Activated T-cell treated with anti-CD3 and anti-CD28 coated beads, Interleukin-2, amount 50 U/mL, for 4 hours (primary cell): ENCODE data around the gene UBAC2. TPM values are rescaled to one million over a fixed set of nuclear protein-coding genes. Genes with fewer than 3 reads are reported as not detected.

Source experiments
- ATAC-seq, 2 donors: fragments of 200-7000 bp; cut with Tn5 transposase; one replicate each; pipeline ENCODE4 v1.10.0; 2021
- DNase-seq: peaks from one replicate; pipeline ENCODE4 v3.0.0-alpha.2; 2020
- H3K27me3 Mint-ChIP-seq: one replicate; pipeline ENCODE4 v1.8.0; 2021; ENCODE audit warnings: low read depth, mixed read lengths
- H3K36me3 Mint-ChIP-seq: one replicate; pipeline ENCODE4 v1.8.0; 2022; ENCODE audit warnings: mixed read lengths; ENCODE audit not compliant: insufficient read depth
- H3K4me1 Mint-ChIP-seq: one replicate; pipeline ENCODE4 v1.8.0; 2021; ENCODE audit warnings: low read depth, mixed read lengths
- H3K4me3 Mint-ChIP-seq: one replicate; pipeline ENCODE4 v1.8.0; 2021; ENCODE audit warnings: mild to moderate bottlenecking, moderate library complexity, mixed read lengths
- H3K9me3 Mint-ChIP-seq: one replicate; pipeline ENCODE4 v1.8.0; 2021; ENCODE audit warnings: mixed read lengths
- total RNA-seq, 3 donors: library from RNA; stranded (reverse); gene quantifications; one replicate each; pipeline ENCODE4 v1.2.1, GENCODE V29; 2021

UBAC2 gene
- total RNA-seq, 3 donors from 2014 or later, result 48.5 to 50.4 (median 49.1) TPM

GRCh38 chr13:99374169-99374991, 173.7 kb downstream of the UBAC2 start:
- Mint-ChIP-seq H3K27me3 (no peaks in the 10 kb centered on the region), H3K4me3 (no peak overlapping the region), H3K36me3 (peaks cover 40% of the 10 kb centered on the region), H3K9me3 (no peaks in the 10 kb centered on the region), H3K4me1 (peaks cover 87% of the 10 kb centered on the region)
- no peak for DNase-seq
- ATAC-seq, result no peak

GRCh38 chr13:99374994-99375737, 174.5 kb downstream of the UBAC2 start:
- peak overlapping the region; percentile 64 for H3K4me3 Mint-ChIP-seq
- peaks cover 43% of the 10 kb centered on the region for H3K36me3 Mint-ChIP-seq
- no peaks in the 10 kb centered on the region for H3K27me3 Mint-ChIP-seq
- H3K9me3 Mint-ChIP-seq, result no peaks in the 10 kb centered on the region
- DNase-seq, result no peak
- peak; percentile 13 to 39 for ATAC-seq
- peaks cover 89% of the 10 kb centered on the region for H3K4me1 Mint-ChIP-seq

GRCh38 chr13:99375738-99376080, 175.1 kb downstream of the UBAC2 start:
- no peak overlapping the region for H3K4me3 Mint-ChIP-seq
- DNase-seq, result no peak
- no peaks in the 10 kb centered on the region for H3K9me3 Mint-ChIP-seq
- H3K4me1 Mint-ChIP-seq, result peaks cover 89% of the 10 kb centered on the region
- H3K36me3 Mint-ChIP-seq, result peaks cover 39% of the 10 kb centered on the region
- H3K27me3 Mint-ChIP-seq, result no peaks in the 10 kb centered on the region
- no peak for ATAC-seq

GRCh38 chr13:99376132-99376531, 175.5 kb downstream of the UBAC2 start:
- no peak for DNase-seq
- no peak for ATAC-seq
- Mint-ChIP-seq H3K4me1 (peaks cover 89% of the 10 kb centered on the region), H3K4me3 (peak overlapping the region; percentile 23), H3K36me3 (peaks cover 35% of the 10 kb centered on the region), H3K27me3 (no peaks in the 10 kb centered on the region), H3K9me3 (no peaks in the 10 kb centered on the region)

- H3K27me3 Mint-ChIP-seq, result no peaks in the 10 kb centered on the region
- H3K36me3 Mint-ChIP-seq, result peaks cover 33% of the 10 kb centered on the region
- no peak overlapping the region for H3K4me3 Mint-ChIP-seq
- no peak for DNase-seq
- peaks cover 92% of the 10 kb centered on the region for H3K4me1 Mint-ChIP-seq
- no peak for ATAC-seq
- H3K9me3 Mint-ChIP-seq, result no peaks in the 10 kb centered on the region
Measured at GRCh38 chr13:99376924-99377323, 176.3 kb downstream of the UBAC2 start.

GRCh38 chr13:99377641-99378040, 177.0 kb downstream of the UBAC2 start:
- H3K36me3 Mint-ChIP-seq, result peaks cover 29% of the 10 kb centered on the region
- ATAC-seq (no peak), DNase-seq (no peak)
- no peaks in the 10 kb centered on the region for H3K9me3 Mint-ChIP-seq
- no peaks in the 10 kb centered on the region for H3K27me3 Mint-ChIP-seq
- H3K4me3 Mint-ChIP-seq, result no peak overlapping the region
- peaks cover 92% of the 10 kb centered on the region for H3K4me1 Mint-ChIP-seq

- no peak for DNase-seq
- Mint-ChIP-seq H3K36me3 (peaks cover 21% of the 10 kb centered on the region), H3K4me3 (no peak overlapping the region), H3K27me3 (no peaks in the 10 kb centered on the region), H3K9me3 (no peaks in the 10 kb centered on the region), H3K4me1 (peaks cover 93% of the 10 kb centered on the region)
- ATAC-seq, result no peak
Measured at GRCh38 chr13:99378985-99379733, 178.5 kb downstream of the UBAC2 start.

- no peaks in the 10 kb centered on the region for H3K9me3 Mint-ChIP-seq
- H3K36me3 Mint-ChIP-seq, result peaks cover 19% of the 10 kb centered on the region
- no peak overlapping the region for H3K4me3 Mint-ChIP-seq
- ATAC-seq (no peak), DNase-seq (no peak)
- no peaks in the 10 kb centered on the region for H3K27me3 Mint-ChIP-seq
- peaks cover 93% of the 10 kb centered on the region for H3K4me1 Mint-ChIP-seq
Measured at GRCh38 chr13:99379856-99380801, 179.5 kb downstream of the UBAC2 start.

GRCh38 chr13:99380921-99381645, 180.4 kb downstream of the UBAC2 start:
- ATAC-seq (peak; percentile 75 to 83), DNase-seq (peak; percentile 49)
- Mint-ChIP-seq H3K4me3 (no peak overlapping the region), H3K9me3 (no peaks in the 10 kb centered on the region), H3K4me1 (peaks cover 93% of the 10 kb centered on the region), H3K36me3 (peaks cover 27% of the 10 kb centered on the region), H3K27me3 (no peaks in the 10 kb centered on the region)

GRCh38 chr13:99381766-99382165, 181.1 kb downstream of the UBAC2 start:
- peaks cover 26% of the 10 kb centered on the region for H3K36me3 Mint-ChIP-seq
- no peak for DNase-seq

GRCh38 chr13:99382428-99383133, 181.9 kb downstream of the UBAC2 start:
- Mint-ChIP-seq H3K27me3 (no peaks in the 10 kb centered on the region), H3K9me3 (no peaks in the 10 kb centered on the region), H3K4me3 (peak overlapping the region; percentile 41), H3K36me3 (peaks cover 27% of the 10 kb centered on the region), H3K4me1 (peaks cover 94% of the 10 kb centered on the region)
- peak; percentile 21 for DNase-seq
- peak in 1 of 2 donors; percentile 17 for ATAC-seq

More at GRCh38 chr13:99381766-99382165, 181.1 kb downstream of the UBAC2 start:
- Mint-ChIP-seq H3K4me3 (no peak overlapping the region), H3K4me1 (peaks cover 92% of the 10 kb centered on the region), H3K27me3 (no peaks in the 10 kb centered on the region), H3K9me3 (no peaks in the 10 kb centered on the region)
- no peak for ATAC-seq

GRCh38 chr13:99383511-99383921, 182.9 kb downstream of the UBAC2 start:
- ATAC-seq (no peak), DNase-seq (no peak)
- no peaks in the 10 kb centered on the region for H3K27me3 Mint-ChIP-seq
- H3K4me1 Mint-ChIP-seq, result peaks cover 98% of the 10 kb centered on the region
- H3K36me3 Mint-ChIP-seq, result peaks cover 26% of the 10 kb centered on the region
- H3K9me3 Mint-ChIP-seq, result no peaks in the 10 kb centered on the region
- peak overlapping the region; percentile 41 for H3K4me3 Mint-ChIP-seq
